Left lung (tissue), 10 donors: ENCODE data around the gene RBM22. TPM values are rescaled to one million over a fixed set of nuclear protein-coding genes. Genes with fewer than 3 reads are reported as not detected.

Experiments
- ATAC-seq: fragments of 200-7000 bp; cut with Tn5 transposase; one replicate; pipeline ENCODE4 v1.9.1; 2020; ENCODE audit warnings: moderate library complexity
- DNase-seq, 4 donors: peaks; one replicate each; pipeline ENCODE4 v3.0.0-alpha.2; 2013 to 2020
- H3K27ac ChIP-seq, 2 donors: fragments of 200-600 bp; sonication (generic) in 1 of 2; one replicate each; pipeline versions ENCODE4 v1.5.0 to v1.8.0; 2020 to 2021
- H3K27me3 ChIP-seq, 2 donors: fragments of 200-600 bp; sonication (generic) in 1 of 2; one replicate each; pipeline versions ENCODE4 v1.5.0 to v1.8.0; 2020 to 2021
- H3K36me3 ChIP-seq, 2 donors: fragments of 200-600 bp; sonication (generic) in 1 of 2; one replicate each; pipeline versions ENCODE4 v1.5.0 to v1.8.0; 2020 to 2021
- H3K4me1 ChIP-seq, 2 donors: fragments of 200-600 bp; one replicate each; pipeline ENCODE4 v1.8.0; 2021
- H3K4me3 ChIP-seq, 2 donors: fragments of 200-600 bp; sonication (generic) in 1 of 2; one replicate each; pipeline versions ENCODE4 v1.5.0 to v1.8.0; 2020 to 2021; ENCODE audit warnings: mild to moderate bottlenecking in 1 of 2
- H3K9me3 ChIP-seq, 2 donors: fragments of 200-600 bp; sonication (generic) in 1 of 2; one replicate each; pipeline versions ENCODE4 v1.5.0 to v1.8.0; 2020 to 2021
- CTCF ChIP-seq, 2 donors: fragments of 200-600 bp; sonication (generic) in 1 of 2; IDR thresholded peaks; one replicate each; pipeline versions ENCODE4 v1.5.0 to v1.8.0; 2021; ENCODE audit warnings: antibody characterized with exemption in 2 of 2
- intact Hi-C, 2 donors: fragments of 100-400 bp; cut with DNase I; formaldehyde crosslinking; loops; one replicate each; pipeline versions ENCODE4 v1.11.2 to v1.14.2; 2022
- polyA plus RNA-seq, 6 donors: library from polyadenylated mRNA; unstranded; fragments of 120-200 nt; gene quantifications; one replicate each; pipeline ENCODE4 v1.2.1, GENCODE V29; 2013; ENCODE audit not compliant: insufficient read length in 6 of 6
- total RNA-seq, 2 donors: library from RNA; stranded (reverse); fragmentation: NEBNext Ultra II Directional; extraction: Animal tissue kit (Norgen Biotek cat#: 25700); gene quantifications; one replicate each; pipeline ENCODE4 v1.2.1, GENCODE V29; 2021
- donor health status: DM: no; HTN: yes; CAD: no.
- donor health status: DM: no; HTN: no; CAD: no.

RBM22 gene
- total and polyA plus RNA-seq, 8 donors = 36.4 to 81.0 (median 76.8) TPM

- Histone ChIP-seq H3K27me3 (peaks cover 5 to 16% of the 10 kb centered on the region in 2 donors), H3K27ac (peak overlapping the region; percentile 38 to 69), H3K4me1 (peaks cover 10 to 33% of the 10 kb centered on the region in 2 donors), H3K36me3 (no peaks in the 10 kb centered on the region), H3K9me3 (no peaks in the 10 kb centered on the region), H3K4me3 (no peak overlapping the region)
- no peak for TF ChIP-seq CTCF (IDR thresholded peaks at IDR 0.05)
- intact Hi-C loops = no loop called here
- peak in 3 of 4 donors; percentile 59 to 72 (median 65) for DNase-seq
- ATAC-seq = peak; percentile 11
Measured at GRCh38 chr5:150674341-150674821, 26.5 kb downstream of the RBM22 start.

DNA sequence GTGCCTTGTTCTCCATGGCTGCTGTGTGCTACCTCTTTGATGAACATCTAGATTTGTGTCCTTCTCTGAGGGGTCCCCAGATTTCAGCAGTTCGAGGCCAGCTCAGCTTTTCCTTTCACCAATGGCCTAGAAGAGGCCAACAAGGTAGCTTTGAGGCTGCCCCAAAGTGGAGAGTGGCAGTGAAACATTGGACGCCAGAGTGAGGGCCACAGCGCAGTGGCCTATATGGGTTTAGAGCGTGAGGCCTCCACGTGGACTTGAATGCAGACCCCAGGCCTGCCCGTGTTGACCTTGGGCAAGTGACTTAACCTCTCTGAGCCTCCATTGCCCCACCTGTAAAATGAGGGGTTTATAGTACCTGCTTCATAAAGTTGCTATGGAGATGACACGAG, 28.0 kb downstream of the RBM22 start:
- peaks cover 5 to 16% of the 10 kb centered on the region in 2 donors for H3K27me3 ChIP-seq
- H3K4me1 ChIP-seq = peaks cover 10 to 33% of the 10 kb centered on the region in 2 donors
- no peaks in the 10 kb centered on the region for H3K9me3 ChIP-seq
- peak overlapping the region in 1 of 2 donors; percentile 69 for H3K27ac ChIP-seq
- no peaks in the 10 kb centered on the region for H3K36me3 ChIP-seq
- H3K4me3 ChIP-seq = peak overlapping the region; percentile 30 to 43
- no peak for DNase-seq
- intact Hi-C loops = no loop called here
- no peak for TF ChIP-seq CTCF (IDR thresholded peaks at IDR 0.05)
- no peak for ATAC-seq

- Histone ChIP-seq H3K4me3 (peak overlapping the region; percentile 30 to 43), H3K27me3 (peaks cover 5 to 16% of the 10 kb centered on the region in 2 donors), H3K9me3 (no peaks in the 10 kb centered on the region), H3K27ac (peak overlapping the region in 1 of 2 donors; percentile 69), H3K36me3 (no peaks in the 10 kb centered on the region), H3K4me1 (peaks cover 10 to 33% of the 10 kb centered on the region in 2 donors)
- intact Hi-C loops = no loop called here
- no peak for TF ChIP-seq CTCF (IDR thresholded peaks at IDR 0.05)
- DNase-seq (peak in 3 of 4 donors; percentile 52 to 86 (median 58)), ATAC-seq (peak; percentile 66)
Measured at GRCh38 chr5:150672237-150672883, 28.5 kb downstream of the RBM22 start.

- Histone ChIP-seq H3K9me3 (no peaks in the 10 kb centered on the region), H3K36me3 (no peaks in the 10 kb centered on the region), H3K27me3 (peaks cover 5 to 16% of the 10 kb centered on the region in 2 donors), H3K27ac (peak overlapping the region in 1 of 2 donors; percentile 5), H3K4me1 (peaks cover 10 to 33% of the 10 kb centered on the region in 2 donors), H3K4me3 (peak overlapping the region; percentile 30 to 43)
- no peak for TF ChIP-seq CTCF (IDR thresholded peaks at IDR 0.05)
- intact Hi-C loops = no loop called here
- peak in 1 of 4 donors; percentile 83 for DNase-seq
- peak; percentile 34 for ATAC-seq
Measured at GRCh38 chr5:150671509-150672236, 29.2 kb downstream of the RBM22 start.

GRCh38 chr5:150670948-150671310, 29.9 kb downstream of the RBM22 start:
- ATAC-seq = no peak
- DNase-seq = no peak
- no peak for TF ChIP-seq CTCF (IDR thresholded peaks at IDR 0.05)

More at GRCh38 chr5:150670948-150671310, 29.9 kb downstream of the RBM22 start:
- Histone ChIP-seq H3K36me3 (no peaks in the 10 kb centered on the region), H3K4me3 (no peak overlapping the region), H3K27ac (no peak overlapping the region), H3K9me3 (no peaks in the 10 kb centered on the region), H3K4me1 (peaks cover 10 to 33% of the 10 kb centered on the region in 2 donors), H3K27me3 (peaks cover 5 to 16% of the 10 kb centered on the region in 2 donors)
- intact Hi-C loops = no loop called here
